Measurements from ENCODE around the gene NUCKS1.

NUCKS1 gene

GRCh38 chr1:205667909-205668643 is 81.9 kb downstream of the NUCKS1 start:
- no peak for DNase-seq

DNA sequence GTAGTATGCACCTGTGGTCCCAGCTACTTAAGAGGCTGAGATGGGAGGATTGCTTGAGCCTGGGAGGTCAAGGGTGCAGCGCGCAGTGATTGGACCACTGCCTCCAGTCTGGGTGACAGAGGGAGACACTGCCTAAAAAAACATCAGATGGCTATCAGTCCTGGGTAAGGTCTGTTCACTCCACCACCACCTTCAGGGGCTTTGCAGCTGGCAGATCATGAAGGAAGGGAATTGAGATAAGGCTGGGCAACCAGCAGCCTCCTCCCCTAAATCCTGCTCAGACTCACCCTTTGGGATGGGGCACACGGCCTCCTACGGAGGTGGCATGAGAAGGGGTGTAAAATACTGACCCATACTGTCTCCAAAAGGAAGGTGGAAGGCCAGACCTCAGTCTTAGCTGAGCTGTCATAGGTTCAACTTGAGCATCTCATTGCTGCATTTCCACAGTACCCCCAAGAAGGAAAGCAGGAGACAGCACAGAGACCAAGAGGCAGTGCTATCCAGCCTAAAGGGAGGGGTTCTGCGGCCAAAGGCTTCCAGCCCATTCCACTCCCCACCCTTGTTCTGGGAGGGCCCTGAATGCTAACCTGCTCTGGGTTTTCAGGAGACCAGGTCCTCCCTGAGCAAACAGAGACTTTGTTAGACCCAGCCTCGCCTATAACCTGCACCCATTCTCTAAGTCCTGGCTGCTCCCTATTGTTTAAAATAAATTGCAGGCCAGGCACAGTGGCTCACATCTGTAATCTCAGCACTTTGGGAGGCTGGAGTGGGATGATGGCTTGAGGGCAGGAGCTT is 83.4 kb downstream of the NUCKS1 start:
- DNase-seq, result no peak

GRCh38 chr1:205665201-205666045 is 84.6 kb downstream of the NUCKS1 start:
- no peak for DNase-seq

- no peak for DNase-seq
Measured at GRCh38 chr1:205664399-205665017, 85.5 kb downstream of the NUCKS1 start.

GRCh38 chr1:205663286-205663936 is 86.6 kb downstream of the NUCKS1 start:
- no peak for DNase-seq
